KOPT-K1 (cell line): Measurements from ENCODE around the gene OASL.

Experiments used
- H3K27ac ChIP-seq: fragments of 200-600 bp; sonication (generic); 2 replicates; pipeline ENCODE4 v1.5.1; 2016; ENCODE audit warnings: antibody characterized with exemption, mild to moderate bottlenecking, low read depth, low read length; ENCODE audit not compliant: poor library complexity, severe bottlenecking
- H3K36me3 ChIP-seq: fragments of 200-600 bp; sonication (generic); 2 replicates; pipeline ENCODE4 v1.5.1; 2017; ENCODE audit warnings: antibody characterized with exemption, mild to moderate bottlenecking, low read length, moderate library complexity; ENCODE audit not compliant: insufficient read depth
- H3K9me3 ChIP-seq: fragments of 200-600 bp; sonication (generic); 2 replicates; pipeline ENCODE4 v1.5.1; 2017; ENCODE audit warnings: antibody characterized with exemption, low read length, mild to moderate bottlenecking; ENCODE audit not compliant: insufficient read depth, poor library complexity, severe bottlenecking

Gene OASL

GRCh38 chr12:121033625-121034349 lies 5.3 kb downstream of the OASL start:
- Histone ChIP-seq H3K9me3 (no peaks in the 10 kb centered on the region), H3K36me3 (no peaks in the 10 kb centered on the region), H3K27ac (peak overlapping the region; percentile 50)

- Histone ChIP-seq H3K9me3 (no peaks in the 10 kb centered on the region), H3K36me3 (no peaks in the 10 kb centered on the region), H3K27ac (no peak overlapping the region)
Measured at GRCh38 chr12:121030576-121031212, 8.4 kb downstream of the OASL start.

GRCh38 chr12:121026274-121027045 lies 12.6 kb downstream of the OASL start:
- no peaks in the 10 kb centered on the region for H3K36me3 ChIP-seq
- H3K9me3 ChIP-seq, result no peaks in the 10 kb centered on the region
- H3K27ac ChIP-seq, result no peak overlapping the region

- Histone ChIP-seq H3K27ac (no peak overlapping the region), H3K36me3 (no peaks in the 10 kb centered on the region), H3K9me3 (no peaks in the 10 kb centered on the region)
Measured at GRCh38 chr12:121025442-121026226, 13.4 kb downstream of the OASL start.

GRCh38 chr12:121023799-121024198 lies 15.2 kb downstream of the OASL start:
- H3K9me3 ChIP-seq, result no peaks in the 10 kb centered on the region
- H3K27ac ChIP-seq, result no peak overlapping the region
- no peaks in the 10 kb centered on the region for H3K36me3 ChIP-seq

- Histone ChIP-seq H3K9me3 (no peaks in the 10 kb centered on the region), H3K36me3 (no peaks in the 10 kb centered on the region), H3K27ac (no peak overlapping the region)
Measured at GRCh38 chr12:121022713-121023112, 16.3 kb downstream of the OASL start.

GRCh38 chr12:121021754-121022153 lies 17.3 kb downstream of the OASL start:
- no peaks in the 10 kb centered on the region for H3K36me3 ChIP-seq
- H3K27ac ChIP-seq, result no peak overlapping the region
- H3K9me3 ChIP-seq, result no peaks in the 10 kb centered on the region

GRCh38 chr12:121018860-121019617 lies 20.0 kb downstream of the OASL start:
- no peak overlapping the region for H3K27ac ChIP-seq
- H3K36me3 ChIP-seq, result no peaks in the 10 kb centered on the region
- no peaks in the 10 kb centered on the region for H3K9me3 ChIP-seq

- Histone ChIP-seq H3K9me3 (no peaks in the 10 kb centered on the region), H3K36me3 (peaks cover 6% of the 10 kb centered on the region; the same call in 1 of the 2 replicates), H3K27ac (no peak overlapping the region)
Measured at GRCh38 chr12:121017966-121018491, 21.0 kb downstream of the OASL start.

GRCh38 chr12:121015825-121016766 lies 22.9 kb downstream of the OASL start, which contains the start of gene C12orf43:
Gene C12orf43, minus strand, starts transcription at chr12:121016487. Its CDS starts 13 bp downstream, at chr12:121016474.
- Histone ChIP-seq H3K9me3 (no peaks in the 10 kb centered on the region), H3K27ac (peak within 1 kb of the TSS; percentile 68), H3K36me3 (peaks cover 19% of the 10 kb centered on the region)

- no peak overlapping the region for H3K27ac ChIP-seq
- H3K36me3 ChIP-seq, result peaks cover 43% of the 10 kb centered on the region
- H3K9me3 ChIP-seq, result no peaks in the 10 kb centered on the region
Measured at GRCh38 chr12:121013715-121014114, 25.3 kb downstream of the OASL start.

GRCh38 chr12:121011820-121012219 lies 27.2 kb downstream of the OASL start:
- no peak overlapping the region for H3K27ac ChIP-seq
- peaks cover 60% of the 10 kb centered on the region for H3K36me3 ChIP-seq
- H3K9me3 ChIP-seq, result no peaks in the 10 kb centered on the region

GRCh38 chr12:121010860-121011259 lies 28.2 kb downstream of the OASL start:
- peaks cover 65% of the 10 kb centered on the region for H3K36me3 ChIP-seq
- no peak overlapping the region for H3K27ac ChIP-seq
- H3K9me3 ChIP-seq, result no peaks in the 10 kb centered on the region
